HepG2 (cell line): ENCODE results near the gene COX4I2. TPM values are rescaled to one million over a fixed set of nuclear protein-coding genes. Genes with fewer than 3 reads are reported as not detected.

Source experiments
- ATF7-NPFF ChIP-seq: sonication (generic); formaldehyde crosslinking; IDR thresholded peaks from 2 replicates; pipeline ENCODE4 v1.8.1; 2023; ENCODE audit warnings: mild to moderate bottlenecking, low read depth, missing genetic modification reagents, moderate library complexity
- FLYWCH1 ChIP-seq: sonication (generic); formaldehyde crosslinking; IDR thresholded peaks from 2 replicates; pipeline ENCODE4 v1.8.1; 2023; ENCODE audit warnings: mild to moderate bottlenecking, missing genetic modification reagents
- GABPA ChIP-seq, 2 experiments: IDR thresholded peaks; 2 replicates each; pipeline ENCODE4 v1.6.1; 2011 to 2016; ENCODE audit warnings: low read depth in 2 of 2, low read length in 1 of 2, missing biosample characterization in 1 of 2, missing genetic modification characterization in 1 of 2
- GATAD2A ChIP-seq: IDR thresholded peaks from 2 replicates; pipeline ENCODE4 v1.6.1; 2016
- JDP2 ChIP-seq: sonication (generic); formaldehyde crosslinking; IDR thresholded peaks from 2 replicates; pipeline ENCODE4 v1.8.1; 2022; ENCODE audit warnings: missing genetic modification reagents, borderline replicate concordance
- KLF6 ChIP-seq: IDR thresholded peaks from 2 replicates; pipeline ENCODE4 v1.8.0; 2016; ENCODE audit warnings: missing biosample characterization, missing genetic modification reagents
- MZF1 ChIP-seq: sonication (generic); formaldehyde crosslinking; IDR thresholded peaks from 2 replicates; pipeline ENCODE4 v1.8.1; 2023; ENCODE audit warnings: mild to moderate bottlenecking, missing genetic modification reagents, borderline replicate concordance
- NCOA1 ChIP-seq: sonication (generic); formaldehyde crosslinking; IDR thresholded peaks from 2 replicates; pipeline ENCODE4 v1.9.0; 2021; ENCODE audit warnings: missing genetic modification reagents
- PLRG1 ChIP-seq: fragments of 450-650 bp; conservative IDR thresholded peaks from 2 replicates; pipeline ENCODE4 v1.6.1; 2016
- PRPF4 ChIP-seq: fragments of 200-400 bp; formaldehyde crosslinking; IDR thresholded peaks from 2 replicates; pipeline ENCODE4 v1.6.1; 2016; ENCODE audit warnings: low read length, low read depth; ENCODE audit not compliant: poor library complexity, severe bottlenecking
- TRIM24 ChIP-seq: sonication (generic); formaldehyde crosslinking; IDR thresholded peaks from 2 replicates; pipeline ENCODE4 v1.8.0; 2022; ENCODE audit warnings: mild to moderate bottlenecking, missing genetic modification reagents
- ZFP36L1 ChIP-seq: sonication (generic); formaldehyde crosslinking; IDR thresholded peaks from 2 replicates; pipeline ENCODE4 v1.8.0; 2022; ENCODE audit warnings: mild to moderate bottlenecking, missing genetic modification reagents, moderate library complexity
- ZFP36L2 ChIP-seq: sonication (generic); formaldehyde crosslinking; IDR thresholded peaks from 2 replicates; pipeline ENCODE4 v1.4.0; 2020; ENCODE audit warnings: missing genetic modification reagents
- ZNF232 ChIP-seq: sonication (generic); formaldehyde crosslinking; IDR thresholded peaks from 2 replicates; pipeline ENCODE4 v1.4.0; 2020; ENCODE audit warnings: missing genetic modification reagents, borderline replicate concordance
- ZNF451 ChIP-seq: sonication (generic); formaldehyde crosslinking; IDR thresholded peaks from 2 replicates; pipeline ENCODE4 v1.5.0; 2020; ENCODE audit warnings: mild to moderate bottlenecking, missing genetic modification reagents
- ZNF501 ChIP-seq: sonication (generic); formaldehyde crosslinking; IDR thresholded peaks from 2 replicates; pipeline ENCODE4 v1.5.1; 2020; ENCODE audit warnings: mild to moderate bottlenecking, moderate library complexity, missing genetic modification reagents
- ZNF552 ChIP-seq: sonication (generic); formaldehyde crosslinking; IDR thresholded peaks from 2 replicates; pipeline ENCODE4 v1.9.0; 2022; ENCODE audit warnings: missing genetic modification reagents, mild to moderate bottlenecking, borderline replicate concordance
- ZNF703 ChIP-seq: sonication (generic); formaldehyde crosslinking; IDR thresholded peaks from 2 replicates; pipeline ENCODE4 v1.5.1; 2020; ENCODE audit warnings: missing genetic modification reagents, mild to moderate bottlenecking, moderate library complexity, borderline replicate concordance
- polyA plus RNA-seq, 8 experiments: library from polyadenylated mRNA; depleted of rRNA in 3 of 8; stranded (reverse) in 7 of 8; unstranded in 1 of 8; fragments of >200 nt; fragmentation: Illumina TruSeq in 4 of 8; extraction: Trizol in 4 of 8; gene quantifications; 2 replicates each; pipeline versions ENCODE4 v1.2.1 to v1.2.3, GENCODE V29; 2011 to 2016; ENCODE audit warnings: low read depth in 4 of 8, missing spikeins in 1 of 8, mixed read lengths in 1 of 8; ENCODE audit not compliant: insufficient read depth in 1 of 8
- total RNA-seq, 5 experiments: library from RNA; depleted of rRNA; stranded (reverse); fragments of >200 nt; fragmentation: Illumina TruSeq; extraction: Trizol; gene quantifications; 2 replicates each; pipeline ENCODE4 v1.2.3, GENCODE V29; 2016; ENCODE audit warnings: low read depth in 1 of 5
- TF ChIP-seq, protein P1 (sequence below): sonication (generic); formaldehyde crosslinking; IDR thresholded peaks from 2 replicates; pipeline ENCODE4 v1.4.0; 2020; ENCODE audit warnings: mild to moderate bottlenecking, missing genetic modification reagents
- TF ChIP-seq, protein P2 (sequence below): sonication (generic); formaldehyde crosslinking; IDR thresholded peaks from 2 replicates; pipeline ENCODE4 v1.5.1; 2020; ENCODE audit warnings: missing genetic modification reagents, mild to moderate bottlenecking, borderline replicate concordance
- TF ChIP-seq, protein P3 (sequence below): sonication (generic); formaldehyde crosslinking; IDR thresholded peaks from 2 replicates; pipeline ENCODE4 v1.5.0; 2020; ENCODE audit warnings: mild to moderate bottlenecking, missing genetic modification reagents
- TF ChIP-seq, protein P4 (sequence below): sonication (generic); formaldehyde crosslinking; IDR thresholded peaks from 2 replicates; pipeline ENCODE4 v1.4.0; 2020; ENCODE audit warnings: mild to moderate bottlenecking, missing genetic modification reagents, borderline replicate concordance

The COX4I2 gene
- total and polyA plus RNA-seq, 2 of the 13 experiments (the other 11 are each of a cell fraction or from before 2014, with no cell fraction given), result 1.1 TPM; not detected in 1

DNA sequence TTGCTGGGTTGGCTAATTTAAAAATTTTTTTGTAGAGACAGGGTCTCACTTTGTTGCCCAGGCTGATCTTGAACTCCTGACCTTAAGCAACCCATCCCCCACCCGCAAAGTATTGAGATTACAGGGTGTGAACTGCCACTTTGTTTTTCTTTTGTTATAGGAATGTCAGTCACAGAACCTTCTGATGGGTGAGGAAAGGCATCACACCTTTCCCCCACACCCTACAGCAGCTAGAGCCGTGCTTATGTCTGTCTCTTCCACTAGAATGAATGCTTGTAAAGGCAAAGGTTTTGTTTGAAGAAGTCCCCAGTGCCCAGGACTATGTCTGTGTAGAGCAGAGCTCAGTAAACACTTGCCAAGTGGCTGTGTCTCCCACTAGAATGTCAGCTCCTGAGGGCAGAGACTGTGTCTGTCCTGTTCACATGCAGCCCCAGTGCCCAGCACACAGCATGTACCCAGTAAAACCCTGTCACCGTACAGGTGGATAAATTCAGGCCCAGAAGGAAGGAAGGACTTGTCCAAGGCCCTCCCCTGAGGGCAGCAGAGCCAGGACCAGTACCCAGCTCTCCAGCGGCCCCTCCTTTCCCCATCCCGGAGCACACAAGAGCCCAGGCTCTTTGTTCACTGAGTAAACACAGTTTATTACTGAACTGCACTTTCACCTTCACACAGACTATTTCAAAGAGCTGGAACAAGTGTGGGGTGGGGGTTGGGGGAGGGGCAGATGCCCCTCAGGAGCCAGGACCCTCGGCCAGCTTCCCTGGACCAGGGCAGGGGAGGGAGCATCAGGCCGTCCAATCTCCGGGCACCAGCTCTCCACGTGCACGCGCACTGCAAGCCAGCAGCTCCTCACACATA lies 26.4 kb downstream of the COX4I2 start (continued):
- TF ChIP-seq, protein P1, sequence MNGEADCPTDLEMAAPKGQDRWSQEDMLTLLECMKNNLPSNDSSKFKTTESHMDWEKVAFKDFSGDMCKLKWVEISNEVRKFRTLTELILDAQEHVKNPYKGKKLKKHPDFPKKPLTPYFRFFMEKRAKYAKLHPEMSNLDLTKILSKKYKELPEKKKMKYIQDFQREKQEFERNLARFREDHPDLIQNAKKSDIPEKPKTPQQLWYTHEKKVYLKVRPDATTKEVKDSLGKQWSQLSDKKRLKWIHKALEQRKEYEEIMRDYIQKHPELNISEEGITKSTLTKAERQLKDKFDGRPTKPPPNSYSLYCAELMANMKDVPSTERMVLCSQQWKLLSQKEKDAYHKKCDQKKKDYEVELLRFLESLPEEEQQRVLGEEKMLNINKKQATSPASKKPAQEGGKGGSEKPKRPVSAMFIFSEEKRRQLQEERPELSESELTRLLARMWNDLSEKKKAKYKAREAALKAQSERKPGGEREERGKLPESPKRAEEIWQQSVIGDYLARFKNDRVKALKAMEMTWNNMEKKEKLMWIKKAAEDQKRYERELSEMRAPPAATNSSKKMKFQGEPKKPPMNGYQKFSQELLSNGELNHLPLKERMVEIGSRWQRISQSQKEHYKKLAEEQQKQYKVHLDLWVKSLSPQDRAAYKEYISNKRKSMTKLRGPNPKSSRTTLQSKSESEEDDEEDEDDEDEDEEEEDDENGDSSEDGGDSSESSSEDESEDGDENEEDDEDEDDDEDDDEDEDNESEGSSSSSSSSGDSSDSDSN (CRISPR knock-in tag), result peak; percentile 63; the same call in 1 of the 2 replicates
- 0 out of 2 replicates have a peak, but pooled peaks have one; percentile 18 for TF ChIP-seq ZNF552 (CRISPR knock-in tag)
- TF ChIP-seq, protein P2, sequence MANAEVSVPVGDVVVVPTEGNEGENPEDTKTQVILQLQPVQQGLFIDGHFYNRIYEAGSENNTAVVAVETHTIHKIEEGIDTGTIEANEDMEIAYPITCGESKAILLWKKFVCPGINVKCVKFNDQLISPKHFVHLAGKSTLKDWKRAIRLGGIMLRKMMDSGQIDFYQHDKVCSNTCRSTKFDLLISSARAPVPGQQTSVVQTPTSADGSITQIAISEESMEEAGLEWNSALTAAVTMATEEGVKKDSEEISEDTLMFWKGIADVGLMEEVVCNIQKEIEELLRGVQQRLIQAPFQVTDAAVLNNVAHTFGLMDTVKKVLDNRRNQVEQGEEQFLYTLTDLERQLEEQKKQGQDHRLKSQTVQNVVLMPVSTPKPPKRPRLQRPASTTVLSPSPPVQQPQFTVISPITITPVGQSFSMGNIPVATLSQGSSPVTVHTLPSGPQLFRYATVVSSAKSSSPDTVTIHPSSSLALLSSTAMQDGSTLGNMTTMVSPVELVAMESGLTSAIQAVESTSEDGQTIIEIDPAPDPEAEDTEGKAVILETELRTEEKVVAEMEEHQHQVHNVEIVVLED, result peak; percentile 43; the same call in 1 of the 2 replicates
- no peak; the same call in 1 of the 2 replicates for TF ChIP-seq ZNF703 (CRISPR knock-in tag)
- TF ChIP-seq, protein P3, sequence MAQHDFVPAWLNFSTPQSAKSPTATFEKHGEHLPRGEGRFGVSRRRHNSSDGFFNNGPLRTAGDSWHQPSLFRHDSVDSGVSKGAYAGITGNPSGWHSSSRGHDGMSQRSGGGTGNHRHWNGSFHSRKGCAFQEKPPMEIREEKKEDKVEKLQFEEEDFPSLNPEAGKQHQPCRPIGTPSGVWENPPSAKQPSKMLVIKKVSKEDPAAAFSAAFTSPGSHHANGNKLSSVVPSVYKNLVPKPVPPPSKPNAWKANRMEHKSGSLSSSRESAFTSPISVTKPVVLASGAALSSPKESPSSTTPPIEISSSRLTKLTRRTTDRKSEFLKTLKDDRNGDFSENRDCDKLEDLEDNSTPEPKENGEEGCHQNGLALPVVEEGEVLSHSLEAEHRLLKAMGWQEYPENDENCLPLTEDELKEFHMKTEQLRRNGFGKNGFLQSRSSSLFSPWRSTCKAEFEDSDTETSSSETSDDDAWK (CRISPR knock-in tag), result no peak
- 0 out of 2 replicates have a peak, but pooled peaks have one; percentile 50 for TF ChIP-seq ZFP36L2 (CRISPR knock-in tag)
- peak; percentile 92 for TF ChIP-seq GATAD2A
- 0 out of 2 replicates have a peak, but pooled peaks have one; percentile 63 for TF ChIP-seq ZFP36L1
- 0 out of 2 replicates have a peak, but pooled peaks have one; percentile 4 for TF ChIP-seq NCOA1 (CRISPR knock-in tag)
- peak; percentile 69 for TF ChIP-seq ZNF501 (CRISPR knock-in tag)
- peak; percentile 66 for TF ChIP-seq ATF7-NPFF (CRISPR knock-in tag)
- no peak for TF ChIP-seq ZNF232 (CRISPR knock-in tag)
- TF ChIP-seq FLYWCH1 (CRISPR knock-in tag), result no peak
- TF ChIP-seq PLRG1, result no peak
- TF ChIP-seq ZNF451 (CRISPR knock-in tag), result peak; percentile 36; the same call in 1 of the 2 replicates
- TF ChIP-seq MZF1 (CRISPR knock-in tag), result no peak; the same call in 1 of the 2 replicates
- TF ChIP-seq GABPA (IDR thresholded peaks at IDR 0.05; ENCODE audit: low read depth, low read length), result no peak
- peak; percentile 62; the same call in 1 of the 2 replicates for TF ChIP-seq GABPA (CRISPR knock-in tag; IDR thresholded peaks at IDR 0.05; ENCODE audit: low read depth)
- 0 out of 2 replicates have a peak, but pooled peaks have one; percentile 32 for TF ChIP-seq TRIM24 (CRISPR knock-in tag)
- TF ChIP-seq KLF6 (CRISPR knock-in tag), result no peak; the same call in 1 of the 2 replicates
- TF ChIP-seq, protein P4, sequence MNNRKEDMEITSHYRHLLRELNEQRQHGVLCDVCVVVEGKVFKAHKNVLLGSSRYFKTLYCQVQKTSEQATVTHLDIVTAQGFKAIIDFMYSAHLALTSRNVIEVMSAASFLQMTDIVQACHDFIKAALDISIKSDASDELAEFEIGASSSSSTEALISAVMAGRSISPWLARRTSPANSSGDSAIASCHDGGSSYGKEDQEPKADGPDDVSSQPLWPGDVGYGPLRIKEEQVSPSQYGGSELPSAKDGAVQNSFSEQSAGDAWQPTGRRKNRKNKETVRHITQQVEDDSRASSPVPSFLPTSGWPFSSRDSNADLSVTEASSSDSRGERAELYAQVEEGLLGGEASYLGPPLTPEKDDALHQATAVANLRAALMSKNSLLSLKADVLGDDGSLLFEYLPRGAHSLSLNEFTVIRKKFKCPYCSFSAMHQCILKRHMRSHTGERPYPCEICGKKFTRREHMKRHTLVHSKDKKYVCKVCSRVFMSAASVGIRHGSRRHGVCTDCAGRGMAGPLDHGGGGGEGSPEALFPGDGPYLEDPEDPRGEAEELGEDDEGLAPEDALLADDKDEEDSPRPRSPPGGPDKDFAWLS (CRISPR knock-in tag), result peak; percentile 83; the same call in 1 of the 2 replicates
- peak; percentile 66 for TF ChIP-seq PRPF4
- no peak for TF ChIP-seq JDP2 (CRISPR knock-in tag)
